Activated CD4-positive, alpha-beta T cell treated with anti-CD3 and anti-CD28 coated beads for 36 hours (primary cell): Measurements from ENCODE around the gene R3HDM2. TPM values are rescaled to one million over a fixed set of nuclear protein-coding genes. Genes with fewer than 3 reads are reported as not detected.
A peak's percentile ranks its signal among the peaks of the same experiment; 100 is the strongest.
"Not testable (repeated sequence)": the region's sequence is repeated elsewhere in the genome, so short reads cannot be mapped to it uniquely, and the experiment has no call there.

Experiments used
- ATAC-seq: fragments of 200-7000 bp; cut with Tn5 transposase; one replicate; pipeline ENCODE4 v1.10.0; 2021; ENCODE audit warnings: mild to moderate bottlenecking, moderate library complexity
- CTCF ChIA-PET: fragments of 350-600 bp; sonication (Branson Sonifier 250); formaldehyde crosslinking; loops from one replicate; lab custom pipeline; 2021; ENCODE audit warnings: antibody characterized with exemption; lab: Charles Lee
- POLR2A ChIA-PET: fragments of 350-600 bp; sonication (Branson Sonifier 250); formaldehyde crosslinking; loops from one replicate; lab custom pipeline; 2021; ENCODE audit warnings: antibody characterized with exemption, inconsistent platforms; lab: Charles Lee
- DNase-seq: peaks from one replicate; pipeline ENCODE4 v3.0.0-alpha.2; 2020
- H3K27ac Mint-ChIP-seq: one replicate; pipeline ENCODE4 v1.8.0; 2021; ENCODE audit warnings: mixed read lengths
- H3K27me3 Mint-ChIP-seq: one replicate; pipeline ENCODE4 v1.8.0; 2021; ENCODE audit warnings: mixed read lengths
- H3K36me3 Mint-ChIP-seq: one replicate; pipeline ENCODE4 v1.8.0; 2021; ENCODE audit warnings: low read depth, mixed read lengths
- H3K4me1 Mint-ChIP-seq: one replicate; pipeline ENCODE4 v1.8.0; 2021; ENCODE audit warnings: mixed read lengths
- H3K4me3 Mint-ChIP-seq: one replicate; pipeline ENCODE4 v1.8.0; 2021; ENCODE audit warnings: mild to moderate bottlenecking, moderate library complexity, mixed read lengths
- H3K9me3 Mint-ChIP-seq: one replicate; pipeline ENCODE4 v1.8.0; 2021; ENCODE audit warnings: low read depth, mixed read lengths
- intact Hi-C, 2 experiments: fragments of 100-400 bp; cut with DNase I in 1 of 2; cut with micrococcal nuclease in 1 of 2; formaldehyde crosslinking; loops; one replicate each; pipeline versions ENCODE4 v1.14.2 to v1.15.1; 2022 to 2024; cut with DNase I, micrococcal nuclease
- total RNA-seq, 2 experiments: library from RNA; stranded (reverse); gene quantifications; one replicate each; pipeline ENCODE4 v1.2.3, GENCODE V29; 2021

Gene R3HDM2
- total RNA-seq, 2 experiments from 2014 or later: 45.9 to 52.5 TPM

DNA sequence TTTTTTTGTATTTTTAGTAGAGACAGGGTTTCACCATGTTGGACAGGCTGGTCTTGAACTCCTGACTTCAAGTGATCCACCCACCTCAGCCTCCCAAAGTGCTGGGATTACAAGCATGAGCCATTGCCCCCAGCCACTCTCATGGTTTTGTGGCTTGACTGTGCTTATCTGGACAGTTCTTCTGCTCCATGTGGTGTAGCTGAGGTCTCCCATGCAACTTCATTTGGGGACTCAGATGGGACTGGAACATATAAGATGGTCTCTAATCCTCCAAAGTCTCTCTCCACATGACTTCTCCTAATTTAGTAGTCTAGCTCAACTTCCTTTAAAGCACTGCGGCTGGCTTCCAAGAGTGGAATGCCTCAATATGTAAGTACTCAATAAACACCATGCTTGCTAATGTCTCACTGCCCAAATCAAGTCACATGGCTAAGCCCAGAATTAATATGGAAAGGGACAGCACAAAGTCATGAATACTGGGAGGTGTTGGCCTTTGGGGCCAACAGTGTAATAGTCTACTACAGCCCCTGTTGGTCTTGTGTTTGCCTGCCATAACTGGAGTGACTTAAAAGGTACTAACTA is 11.1 kb upstream of the R3HDM2 start:
- H3K4me1 Mint-ChIP-seq: no peaks in the 10 kb centered on the region
- intact Hi-C loops: no loop called here
- H3K27me3 Mint-ChIP-seq: peaks cover 4% of the 10 kb centered on the region
- ChIA-PET POLR2A (interaction anchor here (0.7 kb wide), 1 partner anchor 105 kb away, joined by 3 read pairs; no protein-coding TSS in a partner anchor), CTCF (interaction anchor here (0.5 to 1.5 kb wide), 4 partner anchors 10 to 142 kb away, joined by 3 to 5 read pairs (median 4); no protein-coding TSS in a partner anchor)
- DNase-seq (no peak), ATAC-seq (no peak)
- peaks cover 1% of the 10 kb centered on the region for H3K36me3 Mint-ChIP-seq
- no peak overlapping the region for H3K4me3 Mint-ChIP-seq
- H3K27ac Mint-ChIP-seq: no peak overlapping the region
- H3K9me3 Mint-ChIP-seq: peaks cover 5% of the 10 kb centered on the region

DNA sequence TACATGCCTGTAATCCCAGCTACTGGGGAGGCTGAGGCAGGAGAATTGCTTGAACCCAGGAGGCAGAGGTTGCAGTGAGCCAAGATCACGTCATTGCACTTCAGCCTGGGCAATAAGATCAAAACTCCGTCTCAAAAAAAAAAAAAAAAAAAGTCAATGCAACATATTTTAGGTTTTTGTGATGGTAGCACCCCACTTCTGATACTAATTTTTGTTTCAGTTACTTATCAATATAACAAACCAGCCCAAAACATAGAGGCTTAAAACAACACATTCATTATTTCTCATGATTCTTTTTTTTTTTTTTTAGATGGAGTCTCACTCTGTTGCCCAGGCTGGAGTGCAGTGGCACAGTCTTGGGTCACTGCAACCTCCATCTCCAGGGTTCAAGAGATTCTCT is 10.6 kb upstream of the R3HDM2 start:
- H3K27me3 Mint-ChIP-seq, DNase-seq, H3K4me1 Mint-ChIP-seq, H3K9me3 Mint-ChIP-seq, ATAC-seq, intact Hi-C loops, H3K36me3 Mint-ChIP-seq, H3K27ac Mint-ChIP-seq, H3K4me3 Mint-ChIP-seq: not testable (repeated sequence)
- ChIA-PET POLR2A (interaction anchor here (0.7 kb wide), 1 partner anchor 104 kb away, joined by 3 read pairs; no protein-coding TSS in a partner anchor), CTCF (interaction anchor here (0.5 to 0.7 kb wide), 2 partner anchors 21 to 57 kb away, joined by 3 to 5 read pairs; no protein-coding TSS in a partner anchor)

DNA sequence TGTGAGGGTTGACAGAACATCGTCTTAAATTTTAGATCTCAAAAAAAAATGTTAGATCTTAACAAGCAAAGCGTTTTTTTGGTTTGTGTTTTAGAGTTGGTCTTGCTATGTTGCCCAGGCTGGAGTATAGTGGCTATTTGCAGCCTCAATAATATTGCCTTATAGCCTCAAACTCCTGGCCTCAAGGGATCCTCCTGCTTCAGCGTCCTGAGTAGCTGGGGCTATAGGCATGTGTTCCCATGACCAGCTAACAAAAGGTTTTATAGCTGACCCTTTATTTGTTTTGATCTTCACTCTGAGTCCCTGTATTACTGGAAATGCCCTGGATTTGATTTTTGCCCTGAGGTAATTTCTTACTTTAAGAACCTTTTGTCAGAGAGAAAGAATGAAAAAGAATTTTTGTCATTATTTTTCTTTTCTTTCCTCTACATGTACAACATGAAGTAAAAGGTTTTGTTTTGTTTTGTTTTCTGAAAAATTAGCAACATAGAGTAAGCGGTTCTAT is 9.0 kb upstream of the R3HDM2 start:
- H3K9me3 Mint-ChIP-seq: peaks cover 5% of the 10 kb centered on the region
- peaks cover 4% of the 10 kb centered on the region for H3K27me3 Mint-ChIP-seq
- no peak overlapping the region for H3K27ac Mint-ChIP-seq
- H3K4me1 Mint-ChIP-seq: peaks cover 4% of the 10 kb centered on the region
- CTCF ChIA-PET: interaction anchor here (0.6 to 1.3 kb wide), 2 partner anchors 12 to 271 kb away, joined by 3 to 5 read pairs; no protein-coding TSS in a partner anchor
- ATAC-seq: no peak
- POLR2A ChIA-PET: no interaction called here
- H3K4me3 Mint-ChIP-seq: no peak overlapping the region
- no peak for DNase-seq
- H3K36me3 Mint-ChIP-seq: peaks cover 1% of the 10 kb centered on the region
- intact Hi-C loops: no loop called here

DNA sequence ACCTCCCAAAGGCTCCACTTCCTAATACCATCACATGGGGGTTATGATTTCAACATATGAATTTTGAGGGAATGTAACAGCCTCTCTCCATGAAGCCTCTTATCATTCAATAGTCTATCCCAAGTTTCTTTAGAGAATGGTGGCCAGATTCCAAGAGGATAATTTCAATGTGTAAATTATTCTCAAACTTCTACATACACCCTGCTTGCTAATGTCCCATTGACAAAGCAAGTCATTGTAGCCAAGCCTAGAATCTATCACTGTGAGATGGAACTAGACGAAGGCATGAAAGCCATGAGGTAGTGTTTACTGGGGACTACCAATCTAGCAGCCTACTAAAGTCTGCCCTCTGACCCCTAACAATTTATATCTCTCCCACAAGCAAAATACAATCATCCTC is 7.6 kb upstream of the R3HDM2 start:
- POLR2A ChIA-PET: no interaction called here
- DNase-seq (no peak), ATAC-seq (no peak)
- no peak overlapping the region for H3K27ac Mint-ChIP-seq
- intact Hi-C loops: no loop called here
- H3K4me1 Mint-ChIP-seq: peaks cover 4% of the 10 kb centered on the region
- CTCF ChIA-PET: interaction anchor here (1.2 kb wide), 2 partner anchors 14 to 16 kb away, joined by 3 to 4 read pairs; partner anchors contain the start of gene INHBE
- H3K9me3 Mint-ChIP-seq: peaks cover 5% of the 10 kb centered on the region
- H3K27me3 Mint-ChIP-seq: peaks cover 4% of the 10 kb centered on the region
- H3K4me3 Mint-ChIP-seq: no peak overlapping the region
- H3K36me3 Mint-ChIP-seq: peaks cover 1% of the 10 kb centered on the region

DNA sequence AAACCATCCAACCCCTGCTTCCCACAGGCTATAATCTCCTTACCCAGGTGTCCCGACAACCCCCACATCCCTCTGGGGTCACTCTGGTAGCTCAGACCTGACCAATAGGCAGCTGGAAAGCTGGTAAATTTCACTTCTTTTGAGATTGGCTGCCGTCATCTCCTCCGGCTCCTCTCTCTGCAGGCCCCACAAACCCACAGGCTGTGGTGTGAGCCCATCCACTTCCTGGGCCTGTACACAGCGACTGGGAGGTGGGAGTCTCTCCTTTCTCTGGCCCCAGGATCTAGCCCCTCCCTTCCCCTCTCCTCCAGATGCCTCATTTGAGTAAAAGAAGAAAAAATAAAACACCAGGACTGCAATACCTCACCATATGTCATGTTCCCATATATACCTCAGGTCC is 4.5 kb upstream of the R3HDM2 start:
- POLR2A ChIA-PET: no interaction called here
- no peak for ATAC-seq
- intact Hi-C loops: no loop called here

DNA sequence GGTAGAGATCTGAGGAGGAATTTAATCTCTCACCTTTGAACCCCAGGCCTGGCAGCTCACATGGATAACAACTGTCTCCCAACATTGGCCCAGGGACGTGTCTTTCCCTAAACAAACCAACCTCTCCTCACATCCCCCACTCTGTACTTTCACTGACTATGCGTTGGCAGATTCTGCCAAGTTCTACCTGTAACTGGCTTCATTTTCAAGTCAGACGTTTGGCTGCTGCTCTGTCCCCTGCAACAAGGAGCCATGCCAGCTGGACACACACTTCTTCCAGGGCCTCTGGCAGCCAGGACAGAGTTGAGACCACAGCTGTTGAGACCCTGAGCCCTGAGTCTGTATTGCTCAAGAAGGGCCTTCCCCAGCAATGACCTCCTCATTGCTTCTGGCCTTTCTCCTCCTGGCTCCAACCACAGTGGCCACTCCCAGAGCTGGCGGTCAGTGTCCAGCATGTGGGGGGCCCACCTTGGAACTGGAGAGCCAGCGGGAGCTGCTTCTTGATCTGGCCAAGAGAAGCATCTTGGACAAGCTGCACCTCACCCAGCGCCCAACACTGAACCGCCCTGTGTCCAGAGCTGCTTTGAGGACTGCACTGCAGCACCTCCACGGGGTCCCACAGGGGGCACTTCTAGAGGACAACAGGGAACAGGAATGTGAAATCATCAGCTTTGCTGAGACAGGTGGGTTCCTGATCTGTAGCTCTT is 3.8 kb upstream of the R3HDM2 start, which contains the start of gene INHBC:
Gene INHBC (plus strand): TSS at position 268 of the 707 bp plus-strand sequence. CDS start 103 bp downstream, at position 371.
- Mint-ChIP-seq H3K27me3 (no peaks in the 10 kb centered on the region), H3K27ac (no peak within 1 kb of the TSS), H3K36me3 (peaks cover 3% of the 10 kb centered on the region), H3K4me3 (no peak within 1 kb of the TSS), H3K4me1 (peaks cover 17% of the 10 kb centered on the region), H3K9me3 (no peaks in the 10 kb centered on the region)
- intact Hi-C loops: loop anchor here in 1 of 2 experiments (5.0 kb wide), 2 partner anchors 347 to 372 kb away; partner anchors contain the start of gene NAB2
- DNase-seq: no peak
- CTCF ChIA-PET: interaction anchor here (0.6 to 4.1 kb wide), 3 partner anchors 18 to 110 kb away, joined by 3 to 23 read pairs (median 6); partner anchors contain the start of gene GLI1
- POLR2A ChIA-PET: no interaction called here
- no peak for ATAC-seq

More for the DNA sequence above, 4.5 kb upstream of the R3HDM2 start:
- Mint-ChIP-seq H3K4me1 (peaks cover 14% of the 10 kb centered on the region), H3K27me3 (no peaks in the 10 kb centered on the region), H3K27ac (no peak overlapping the region), H3K9me3 (no peaks in the 10 kb centered on the region), H3K36me3 (no peaks in the 10 kb centered on the region), H3K4me3 (no peak overlapping the region)
- CTCF ChIA-PET: interaction anchor here (1.0 to 4.1 kb wide), 3 partner anchors 17 to 24 kb away, joined by 5 to 23 read pairs (median 6); partner anchors contain the start of gene GLI1
- DNase-seq: no peak

DNA sequence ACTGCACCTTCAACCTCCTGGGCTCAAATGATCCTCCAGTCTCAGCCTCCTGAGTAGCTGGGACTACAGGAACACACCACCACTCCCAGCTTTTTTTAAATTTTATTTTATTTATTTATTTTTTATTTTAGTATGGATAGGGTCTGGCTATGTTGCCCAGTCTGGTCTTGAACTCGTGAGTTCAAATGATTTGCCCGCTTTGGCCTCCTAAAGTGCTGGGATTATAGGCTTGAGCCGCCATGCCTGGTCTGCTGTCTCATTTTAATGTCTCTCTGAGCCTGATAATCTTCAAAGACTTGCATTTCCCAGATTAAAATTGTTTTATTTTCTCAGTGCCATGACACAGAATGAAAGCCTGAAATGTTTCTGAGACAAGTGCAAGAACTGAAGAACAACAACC is 2.5 kb upstream of the R3HDM2 start:
- Mint-ChIP-seq H3K27me3 (no peaks in the 10 kb centered on the region), H3K27ac (no peak overlapping the region), H3K4me3 (no peak overlapping the region), H3K9me3 (no peaks in the 10 kb centered on the region), H3K4me1 (peaks cover 24% of the 10 kb centered on the region), H3K36me3 (peaks cover 8% of the 10 kb centered on the region)
- POLR2A ChIA-PET: no interaction called here
- DNase-seq (no peak), ATAC-seq (no peak)
- intact Hi-C loops: loop anchor here in 1 of 2 experiments (5.0 kb wide), 2 partner anchors 346 to 371 kb away; partner anchors contain the start of gene NAB2
- CTCF ChIA-PET: interaction anchor here (0.8 to 4.1 kb wide), 6 partner anchors 19 to 324 kb away, joined by 3 to 23 read pairs (median 6); partner anchors contain the start of genes GLI1 and INHBE

DNA sequence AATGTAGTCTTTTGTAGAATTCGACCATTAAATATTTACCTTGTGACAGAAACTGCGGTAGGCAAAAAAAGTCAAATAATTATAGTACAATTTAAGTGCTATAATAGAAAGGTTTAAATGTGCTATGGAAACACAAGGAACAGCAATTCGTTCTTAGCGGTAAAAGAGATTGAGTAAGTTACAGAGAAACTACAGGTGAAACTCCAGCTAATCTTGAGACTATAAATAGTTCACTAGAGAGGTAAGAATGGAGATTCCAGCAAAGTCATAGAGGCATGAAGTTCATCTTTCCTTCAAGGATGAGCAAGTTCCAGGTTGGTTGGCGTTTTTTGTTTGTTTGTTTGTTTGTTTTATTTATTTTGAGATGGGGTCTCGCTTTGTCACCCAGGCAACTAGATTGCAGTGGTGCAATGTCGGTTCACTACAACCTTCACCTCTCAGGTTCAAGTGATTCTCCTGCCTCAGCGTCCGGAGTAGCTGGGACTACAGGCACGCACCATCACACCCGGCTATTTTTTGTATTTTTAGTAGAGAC is 878 bp upstream of the R3HDM2 start:
- DNase-seq (no peak), ATAC-seq (no peak)
- intact Hi-C loops: loop anchor here (1.0 to 5.0 kb wide), 8 partner anchors 27 to 369 kb away; partner anchors contain the start of genes GLI1 (in 2 of the 2), MBD6 (in 1 of the 2) and NAB2 (in 1 of the 2)
- Mint-ChIP-seq H3K27me3 (no peaks in the 10 kb centered on the region), H3K36me3 (peaks cover 8% of the 10 kb centered on the region), H3K27ac (peak overlapping the region; percentile 97), H3K9me3 (no peaks in the 10 kb centered on the region), H3K4me1 (peaks cover 31% of the 10 kb centered on the region), H3K4me3 (peak overlapping the region; percentile 89)
- ChIA-PET POLR2A (no interaction called here), CTCF (interaction anchor here (0.6 to 4.1 kb wide), 6 partner anchors 11 to 194 kb away, joined by 3 to 23 read pairs (median 6); partner anchors contain the start of genes GLI1 and INHBE)

DNA sequence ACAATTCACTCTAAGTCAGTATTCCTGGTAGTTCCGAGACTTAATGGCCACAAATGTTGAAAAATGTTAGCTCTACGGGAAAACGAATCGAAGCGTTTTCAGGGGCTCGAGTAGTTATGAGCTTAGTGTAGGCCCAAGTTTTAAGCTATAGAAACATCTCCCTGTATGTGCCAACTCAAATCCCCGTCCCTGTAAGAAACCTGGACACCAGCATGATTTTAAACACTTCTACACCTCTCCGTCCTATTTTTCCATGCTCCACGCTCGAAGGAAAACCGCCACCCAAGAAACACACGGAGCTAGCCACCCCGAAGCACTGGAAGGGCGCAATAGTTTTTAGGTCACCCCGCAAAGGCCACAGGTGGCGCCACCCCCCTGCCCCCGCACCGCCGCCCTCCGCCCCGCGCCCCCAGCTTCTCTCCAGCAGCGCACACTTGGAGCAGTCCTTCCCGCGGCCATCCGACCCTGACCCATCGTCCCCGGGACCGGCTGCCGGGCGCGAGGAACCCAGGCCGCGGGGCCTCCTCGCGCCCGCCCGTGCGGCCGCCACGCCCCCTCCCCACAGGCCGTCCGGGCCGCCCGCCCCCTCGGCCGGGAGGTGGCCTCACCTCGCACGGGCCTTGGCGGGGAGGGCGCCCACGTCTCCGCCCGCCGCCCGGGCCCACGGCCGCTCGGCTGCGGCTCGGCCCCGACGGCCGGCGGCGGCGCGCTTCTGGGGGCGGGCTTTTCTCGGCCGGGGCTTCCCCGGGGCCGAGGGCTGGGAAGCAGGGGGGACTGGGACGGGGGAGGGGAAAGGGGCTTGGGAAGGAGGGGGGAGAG is 522 bp downstream of the R3HDM2 start:
- Mint-ChIP-seq H3K36me3 (peaks cover 8% of the 10 kb centered on the region), H3K9me3 (no peaks in the 10 kb centered on the region), H3K4me1 (peaks cover 33% of the 10 kb centered on the region), H3K27ac (peak overlapping the region; percentile 100), H3K4me3 (peak overlapping the region; percentile 89), H3K27me3 (no peaks in the 10 kb centered on the region)
- intact Hi-C loops: loop anchor here (2.0 to 5.0 kb wide), 4 partner anchors 28 to 368 kb away; partner anchors contain the start of genes GLI1 (in 1 of the 2) and NAB2 (in 1 of the 2)
- CTCF ChIA-PET: interaction anchor here (0.6 to 1.8 kb wide), 8 partner anchors 20 to 742 kb away, joined by 3 to 13 read pairs (median 5); partner anchors contain the start of genes GLI1, INHBE and PTGES3
- POLR2A ChIA-PET: interaction anchor here (0.6 to 1.0 kb wide), 3 partner anchors 19 to 742 kb away, joined by 3 to 4 read pairs (median 4); partner anchors contain the start of gene PTGES3
- peak; percentile 67 for ATAC-seq
- DNase-seq: peak; percentile 67
